Retina (tissue), 1 donor: ENCODE measurements around the gene PLVAP.

ENCODE experiments used
- DNase-seq: peaks from one replicate; pipeline ENCODE4 v3.0.0-alpha.2; 2016

PLVAP gene, protein sequence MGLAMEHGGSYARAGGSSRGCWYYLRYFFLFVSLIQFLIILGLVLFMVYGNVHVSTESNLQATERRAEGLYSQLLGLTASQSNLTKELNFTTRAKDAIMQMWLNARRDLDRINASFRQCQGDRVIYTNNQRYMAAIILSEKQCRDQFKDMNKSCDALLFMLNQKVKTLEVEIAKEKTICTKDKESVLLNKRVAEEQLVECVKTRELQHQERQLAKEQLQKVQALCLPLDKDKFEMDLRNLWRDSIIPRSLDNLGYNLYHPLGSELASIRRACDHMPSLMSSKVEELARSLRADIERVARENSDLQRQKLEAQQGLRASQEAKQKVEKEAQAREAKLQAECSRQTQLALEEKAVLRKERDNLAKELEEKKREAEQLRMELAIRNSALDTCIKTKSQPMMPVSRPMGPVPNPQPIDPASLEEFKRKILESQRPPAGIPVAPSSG

GRCh38 chr19:17376935-17377600, at the start of gene PLVAP:
Gene PLVAP (minus strand): TSS chr19:17377342. CDS start chr19:17377288, 54 bp downstream.
- no peak for DNase-seq

DNA sequence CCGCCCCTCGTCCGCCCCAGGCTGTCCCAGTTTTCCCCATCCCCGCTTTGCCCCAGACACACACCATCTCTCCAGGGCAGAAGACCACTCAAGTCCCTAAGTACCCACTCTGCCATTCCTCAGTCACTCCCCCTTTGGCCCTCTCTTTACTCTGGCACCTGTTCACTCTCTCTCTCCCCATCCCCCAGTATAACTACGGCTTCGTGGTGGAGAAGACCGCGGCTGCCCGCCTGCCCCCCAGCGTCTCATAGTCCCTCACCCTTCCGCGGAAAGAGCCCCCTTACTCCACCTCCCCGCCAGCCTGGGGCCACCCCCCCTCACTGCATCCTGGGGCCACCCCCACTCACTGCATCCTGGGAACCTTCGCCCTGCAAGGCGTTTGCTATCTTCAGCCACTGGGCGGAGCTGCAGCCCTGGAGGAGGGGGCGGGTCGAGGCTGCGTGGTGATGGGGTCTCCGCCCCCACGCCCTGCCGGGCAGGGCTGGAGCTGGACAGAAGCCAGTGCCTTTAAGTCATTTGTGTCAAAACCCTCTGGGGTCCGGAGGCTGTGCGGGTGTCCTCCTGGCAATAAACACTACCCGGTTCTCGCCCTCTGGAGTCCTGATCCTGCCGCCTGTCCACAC, 47.7 kb upstream of the PLVAP start:
- peak; percentile 72 for DNase-seq

DNA sequence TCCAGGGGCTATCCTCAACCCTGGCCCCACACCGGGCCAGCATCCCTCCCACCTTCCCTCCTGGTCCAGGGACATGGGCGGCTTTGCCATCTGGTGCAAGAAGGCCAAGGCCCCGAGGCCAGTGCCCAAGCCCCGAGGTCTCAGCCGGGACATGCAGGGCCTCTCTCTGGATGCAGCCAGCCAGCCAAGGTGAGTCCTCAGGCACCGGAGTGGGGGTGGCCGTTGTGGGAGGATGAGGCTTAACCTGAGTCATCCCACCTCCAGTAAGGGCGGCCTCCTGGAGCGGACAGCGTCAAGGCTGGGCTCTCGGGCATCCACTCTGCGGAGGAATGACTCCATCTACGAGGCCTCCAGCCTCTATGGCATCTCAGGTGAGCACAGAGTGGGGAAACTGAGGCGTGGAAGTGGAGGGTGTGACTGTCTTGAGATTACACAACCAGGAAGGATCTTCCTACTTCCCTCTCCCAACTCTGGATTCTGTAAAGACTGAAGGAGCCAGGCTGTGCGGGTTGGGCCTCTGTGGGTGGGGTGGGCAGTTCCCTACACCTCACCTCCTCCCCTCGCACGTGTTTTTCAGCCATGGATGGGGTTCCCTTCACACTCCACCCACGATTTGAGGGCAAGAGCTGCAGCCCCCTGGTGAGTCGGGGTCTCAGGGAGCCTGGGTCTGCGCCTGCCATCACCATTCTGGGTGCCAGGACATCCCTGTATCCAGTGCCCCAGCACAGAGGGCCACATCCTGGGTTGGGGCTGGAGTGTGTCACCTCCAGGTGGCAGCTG, 46.5 kb upstream of the PLVAP start:
- no peak for DNase-seq

DNA sequence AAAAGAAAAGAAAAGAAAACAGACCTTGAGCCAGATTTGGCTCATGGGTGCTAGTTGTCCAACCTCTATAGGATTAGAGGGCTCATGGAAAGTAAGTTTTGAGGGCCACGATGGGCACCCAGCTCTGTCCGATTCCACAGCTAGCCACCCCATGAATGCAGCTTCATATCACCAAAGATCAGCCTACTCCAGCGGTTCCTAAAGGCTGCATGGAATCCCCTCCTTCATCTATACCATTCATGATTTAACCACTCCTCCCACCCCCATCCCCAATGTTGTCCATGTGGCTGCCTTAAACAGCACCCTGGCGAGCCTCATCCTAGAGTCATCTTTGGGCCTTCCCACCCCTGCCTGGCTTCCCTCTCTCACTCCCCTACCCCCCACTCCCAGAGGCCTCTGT, 44.8 kb upstream of the PLVAP start:
- DNase-seq, result no peak

GRCh38 chr19:17420475-17420924, 43.4 kb upstream of the PLVAP start:
- DNase-seq, result no peak

DNA sequence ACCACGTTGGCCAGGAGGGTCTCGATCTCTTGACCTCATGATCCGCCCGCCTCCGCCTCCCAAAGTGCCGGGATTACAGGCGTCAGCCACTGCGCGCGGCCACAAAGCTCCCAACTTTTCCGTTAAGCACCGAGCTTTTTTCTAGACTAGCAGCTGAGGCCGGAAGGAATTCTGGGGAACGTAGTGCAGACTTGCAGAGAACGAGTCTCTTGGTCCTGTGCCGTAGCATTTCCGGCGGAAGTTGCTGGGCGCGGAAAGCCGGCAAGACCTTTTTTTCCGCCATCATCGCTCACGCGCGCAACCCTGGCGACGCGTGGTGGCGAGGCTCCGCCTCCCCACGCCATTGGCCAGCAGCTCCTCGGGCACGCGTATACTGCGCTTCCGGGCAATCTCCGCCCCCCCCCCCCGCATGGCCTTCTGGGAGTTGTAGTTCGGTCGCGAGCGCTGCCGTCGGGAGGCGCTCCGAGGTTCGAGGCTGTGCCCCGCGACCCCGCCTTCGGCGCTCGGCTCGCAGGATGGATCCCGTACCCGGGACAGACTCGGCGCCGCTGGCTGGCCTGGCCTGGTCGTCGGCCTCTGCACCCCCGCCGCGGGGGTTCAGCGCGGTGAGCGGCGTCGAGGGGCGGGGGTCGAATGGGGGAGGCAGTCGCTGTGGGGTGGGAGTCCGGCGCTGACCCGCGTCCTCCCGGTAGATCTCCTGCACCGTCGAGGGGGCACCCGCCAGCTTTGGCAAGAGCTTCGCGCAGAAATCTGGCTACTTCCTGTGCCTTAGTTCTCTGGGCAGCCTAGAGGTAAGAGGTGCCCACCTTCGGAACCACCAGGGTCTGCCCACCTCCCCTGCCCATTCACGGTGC, 42.7 kb upstream of the PLVAP start, which contains the start of gene MVB12A:
Gene MVB12A (plus strand): TSS at position 427 of the 854 bp plus-strand sequence. CDS start 89 bp downstream, at position 516.
- DNase-seq, result peak; percentile 98

GRCh38 chr19:17419154-17419620, 42.0 kb upstream of the PLVAP start:
- no peak for DNase-seq

DNA sequence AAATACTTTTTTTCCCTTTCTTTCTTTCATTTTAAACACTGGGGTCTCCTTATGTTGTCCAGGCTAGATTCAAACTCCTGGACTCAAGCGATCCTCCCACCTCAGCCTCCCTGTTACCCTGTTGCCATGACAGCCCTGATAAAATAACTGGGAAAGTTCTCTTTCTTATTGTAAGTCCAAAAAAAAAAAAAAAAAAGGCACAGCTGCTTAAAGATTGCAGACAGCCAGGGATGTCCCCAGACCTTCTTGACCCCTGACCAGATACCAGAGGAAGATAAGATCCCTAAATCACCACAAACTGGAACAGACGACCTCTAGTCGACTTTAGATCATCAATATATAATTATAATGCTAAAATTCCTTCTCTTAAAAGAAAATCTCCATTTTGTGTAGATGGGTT, 41.6 kb upstream of the PLVAP start:
- no peak for DNase-seq

- no peak for DNase-seq
Measured at GRCh38 chr19:17415121-17415520, 38.0 kb upstream of the PLVAP start.

DNA sequence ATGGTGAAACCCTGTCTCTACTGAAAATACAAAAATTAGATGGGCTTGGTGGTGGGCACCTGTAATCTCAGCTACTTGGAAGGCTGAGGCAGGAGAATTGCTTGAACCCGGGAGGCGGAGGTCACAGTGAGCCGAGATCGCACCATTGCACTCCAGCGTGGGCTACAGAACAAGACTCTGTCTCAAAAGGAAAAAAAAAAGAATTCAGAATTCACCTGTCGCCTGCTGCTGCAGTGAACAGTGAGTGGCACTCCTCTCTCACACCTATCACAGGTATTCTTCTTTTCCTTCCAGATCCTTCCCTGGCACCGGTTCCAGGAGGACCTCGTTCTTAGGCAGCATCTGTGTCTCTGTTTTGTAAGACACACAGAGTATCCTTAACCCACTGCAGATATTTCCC, 37.0 kb upstream of the PLVAP start:
- no peak for DNase-seq

DNA sequence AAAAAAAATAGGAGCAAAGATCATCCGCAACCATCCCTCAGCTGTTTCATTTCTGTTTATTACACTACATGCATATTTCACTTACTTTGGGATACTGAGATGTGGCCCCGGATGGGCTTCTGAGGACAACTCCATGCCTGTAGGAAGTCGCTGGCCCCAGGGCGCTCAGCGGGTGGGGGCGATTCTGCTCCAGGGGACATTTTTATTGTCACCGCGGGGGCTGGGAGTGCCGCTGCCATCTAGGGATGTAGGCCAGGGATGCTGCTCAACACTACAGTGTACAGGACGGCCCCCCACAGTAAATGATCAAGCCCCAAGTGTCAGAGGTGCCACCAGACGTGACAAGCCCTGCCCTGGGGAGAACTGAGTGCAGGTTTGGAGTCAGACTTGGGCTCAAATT, 34.7 kb upstream of the PLVAP start:
- DNase-seq, result no peak

DNA sequence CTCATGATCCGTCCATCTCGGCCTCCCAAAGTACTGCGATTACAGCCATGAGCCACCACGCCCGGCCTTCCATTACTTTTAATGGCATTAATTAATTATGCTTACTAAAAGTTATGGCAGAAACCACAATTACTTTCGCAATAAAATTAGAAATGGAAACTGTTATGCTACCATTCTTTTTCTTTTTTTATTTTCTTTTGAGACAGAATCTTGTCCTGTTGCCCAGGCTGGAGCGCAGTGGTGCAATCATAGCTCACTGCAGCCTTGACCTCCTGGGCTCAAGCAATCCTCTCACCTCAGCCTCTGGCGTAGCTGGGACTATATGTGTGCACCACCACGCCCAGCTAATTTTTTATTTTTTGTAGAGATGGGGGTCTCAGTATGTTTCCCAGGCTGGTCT, 32.8 kb upstream of the PLVAP start:
- no peak for DNase-seq

DNA sequence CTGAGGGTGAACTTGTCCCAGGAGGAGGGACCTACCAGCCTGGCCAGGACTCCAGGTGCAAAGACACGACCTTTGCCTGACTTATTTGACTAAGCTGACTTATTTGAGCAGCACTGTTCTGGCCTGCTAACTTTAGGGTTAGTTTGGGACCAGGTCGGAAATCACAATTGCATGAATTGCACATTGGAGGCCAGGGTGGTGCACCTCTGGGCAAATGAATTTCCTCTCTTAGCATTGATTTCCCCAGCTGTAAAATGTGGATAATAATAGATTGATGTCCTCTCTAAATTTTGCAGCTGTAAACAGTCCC, 29.7 kb upstream of the PLVAP start:
- DNase-seq, result no peak

- no peak for DNase-seq
Measured at GRCh38 chr19:17406046-17406886, 29.1 kb upstream of the PLVAP start.

GRCh38 chr19:17405250-17406045, 28.3 kb upstream of the PLVAP start, which contains the start of gene BST2:
Gene BST2 (minus strand): TSS chr19:17405630. CDS start chr19:17405575, 55 bp downstream.
- DNase-seq, result no peak

- no peak for DNase-seq
Measured at GRCh38 chr19:17404621-17405249, 27.6 kb upstream of the PLVAP start.

- DNase-seq, result no peak
Measured at GRCh38 chr19:17404015-17404414, 26.9 kb upstream of the PLVAP start.

- DNase-seq, result no peak
Measured at GRCh38 chr19:17402982-17403855, 26.1 kb upstream of the PLVAP start.
